Panc1 (cell line): ENCODE results near the gene PNMA1. TPM values are rescaled to one million over a fixed set of nuclear protein-coding genes. Genes with fewer than 3 reads are reported as not detected.

ENCODE experiments used
- ATAC-seq: fragments of 200-7000 bp; cut with Tn5 transposase; 2 replicates; pipeline ENCODE4 v1.9.1; 2020; ENCODE audit warnings: mild to moderate bottlenecking, moderate library complexity
- BruUV-seq: library from RNA; stranded (reverse); fragments of 400-500 nt; replicated peaks from 2 replicates; lab custom pipeline; 2021; lab: Mats Ljungman, UMichigan
- CTCF ChIA-PET: fragments of 300-600 bp; sonication (Branson Sonifier 250); formaldehyde crosslinking; loops from one replicate; lab custom pipeline; 2022; ENCODE audit warnings: antibody characterized with exemption; lab: Charles Lee
- POLR2A ChIA-PET: fragments of 300-600 bp; sonication (Branson Sonifier 250); formaldehyde crosslinking; loops from one replicate; lab custom pipeline; 2022; ENCODE audit warnings: antibody characterized with exemption; lab: Charles Lee
- DNase-seq: peaks from one replicate; pipeline ENCODE4 v3.0.0-alpha.2; 2010; ENCODE audit warnings: low read depth, low spot score
- H3K27ac ChIP-seq: 2 replicates; pipeline ENCODE4 v1.5.1; 2011; ENCODE audit warnings: mild to moderate bottlenecking, low read length, inconsistent platforms
- H3K27me3 ChIP-seq: fragments of 200-500 bp; sonication (Bioruptor generic); 2 replicates; pipeline ENCODE4 v1.6.0; 2014; ENCODE audit warnings: low read length, inconsistent platforms; ENCODE audit not compliant: control insufficient read depth, insufficient read depth
- H3K36me3 ChIP-seq: fragments of 200-500 bp; sonication (Bioruptor generic); 2 replicates; pipeline ENCODE4 v1.5.1; 2014; ENCODE audit warnings: inconsistent platforms, mild to moderate bottlenecking, low read length, moderate library complexity; ENCODE audit not compliant: control insufficient read depth, insufficient read depth
- H3K4me1 ChIP-seq: 2 replicates; pipeline ENCODE4 v1.5.1; 2011; ENCODE audit warnings: inconsistent platforms, mild to moderate bottlenecking, low read length, moderate library complexity; ENCODE audit not compliant: control insufficient read depth, insufficient read depth
- H3K4me3 ChIP-seq, 2 experiments: 2 replicates each; pipeline ENCODE4 v1.5.1; 2011 to 2012; ENCODE audit warnings: low read depth in 2 of 2, low read length in 2 of 2, mild to moderate bottlenecking in 2 of 2, inconsistent platforms in 1 of 2, moderate library complexity in 1 of 2
- H3K9me3 ChIP-seq: fragments of 200-500 bp; sonication (Bioruptor generic); 2 replicates; pipeline ENCODE4 v1.5.1; 2014; ENCODE audit warnings: low read depth, mild to moderate bottlenecking, inconsistent platforms, low read length, moderate library complexity; ENCODE audit not compliant: control insufficient read depth, insufficient read depth
- POLR2AphosphoS5 ChIP-seq: IDR thresholded peaks from 2 replicates; pipeline ENCODE4 v1.6.1; 2012; ENCODE audit warnings: mild to moderate bottlenecking, low read depth, low read length, moderate library complexity
- SIN3A ChIP-seq: IDR thresholded peaks from 2 replicates; pipeline ENCODE4 v1.6.1; 2012; ENCODE audit warnings: low read depth, mild to moderate bottlenecking, low read length, moderate library complexity, borderline replicate concordance; ENCODE audit not compliant: insufficient read depth
- TCF7L2 ChIP-seq: IDR thresholded peaks from 2 replicates; pipeline ENCODE4 v1.6.1; 2011; ENCODE audit warnings: mild to moderate bottlenecking, low read depth, low read length, inconsistent platforms
- in situ Hi-C: cut with HindIII; loops from 2 replicates; pipeline ENCODE4 v1.10.0; 2016; ENCODE audit warnings: low sequenced_read_pairs, low pct_unique_long_range_greater_than_20kb
- intact Hi-C: fragments of 100-400 bp; cut with micrococcal nuclease; formaldehyde crosslinking; loops from one replicate; pipeline ENCODE4 v1.10.0; 2022; ENCODE audit not compliant: unreplicated experiment
- total RNA-seq: library from RNA; stranded (reverse); gene quantifications from one replicate; pipeline ENCODE4 v1.2.1, GENCODE V29; 2021; ENCODE audit not compliant: unreplicated experiment
- TF ChIP-seq, protein P1 (sequence below), 2 experiments: IDR thresholded peaks; 2 replicates each; pipeline ENCODE4 v1.6.1; 2011 to 2012; ENCODE audit warnings: low read depth in 2 of 2, control low read depth in 1 of 2, low read length in 1 of 2, mild to moderate bottlenecking in 1 of 2, moderate library complexity in 1 of 2; ENCODE audit not compliant: insufficient read depth in 1 of 2
- TF ChIP-seq, protein P2 (sequence below): fragments of 450-650 bp; IDR thresholded peaks from 2 replicates; pipeline ENCODE4 v1.5.1; 2017; ENCODE audit warnings: mild to moderate bottlenecking

PNMA1 gene
- total RNA-seq, 1 experiment from 2014 or later = 49.7 TPM

DNA sequence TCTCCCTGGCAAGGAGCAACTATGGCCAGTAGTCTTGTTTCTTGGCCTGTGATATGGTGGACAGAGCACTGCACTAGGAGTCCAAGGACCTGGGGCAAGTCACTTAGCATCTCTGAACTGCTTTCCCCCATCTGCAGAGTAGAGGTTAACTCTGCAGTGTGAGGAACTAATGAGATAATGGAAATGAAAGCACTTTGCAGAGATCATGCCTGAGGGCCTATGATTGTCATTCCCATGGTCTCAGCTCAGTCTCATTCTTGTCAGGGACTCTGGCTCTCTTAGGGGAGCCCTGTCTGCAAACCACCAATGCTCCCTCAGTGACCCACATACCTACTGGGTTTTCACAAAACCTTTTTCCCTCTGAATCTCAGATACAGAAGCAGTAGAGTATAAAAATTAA lies 6.5 kb upstream of the PNMA1 start:
- H3K4me1 ChIP-seq = peaks cover 28% of the 10 kb centered on the region
- in situ Hi-C loops = no loop called here
- no peaks in the 10 kb centered on the region for H3K27me3 ChIP-seq
- no peak for TF ChIP-seq POLR2AphosphoS5
- TF ChIP-seq, protein P1, sequence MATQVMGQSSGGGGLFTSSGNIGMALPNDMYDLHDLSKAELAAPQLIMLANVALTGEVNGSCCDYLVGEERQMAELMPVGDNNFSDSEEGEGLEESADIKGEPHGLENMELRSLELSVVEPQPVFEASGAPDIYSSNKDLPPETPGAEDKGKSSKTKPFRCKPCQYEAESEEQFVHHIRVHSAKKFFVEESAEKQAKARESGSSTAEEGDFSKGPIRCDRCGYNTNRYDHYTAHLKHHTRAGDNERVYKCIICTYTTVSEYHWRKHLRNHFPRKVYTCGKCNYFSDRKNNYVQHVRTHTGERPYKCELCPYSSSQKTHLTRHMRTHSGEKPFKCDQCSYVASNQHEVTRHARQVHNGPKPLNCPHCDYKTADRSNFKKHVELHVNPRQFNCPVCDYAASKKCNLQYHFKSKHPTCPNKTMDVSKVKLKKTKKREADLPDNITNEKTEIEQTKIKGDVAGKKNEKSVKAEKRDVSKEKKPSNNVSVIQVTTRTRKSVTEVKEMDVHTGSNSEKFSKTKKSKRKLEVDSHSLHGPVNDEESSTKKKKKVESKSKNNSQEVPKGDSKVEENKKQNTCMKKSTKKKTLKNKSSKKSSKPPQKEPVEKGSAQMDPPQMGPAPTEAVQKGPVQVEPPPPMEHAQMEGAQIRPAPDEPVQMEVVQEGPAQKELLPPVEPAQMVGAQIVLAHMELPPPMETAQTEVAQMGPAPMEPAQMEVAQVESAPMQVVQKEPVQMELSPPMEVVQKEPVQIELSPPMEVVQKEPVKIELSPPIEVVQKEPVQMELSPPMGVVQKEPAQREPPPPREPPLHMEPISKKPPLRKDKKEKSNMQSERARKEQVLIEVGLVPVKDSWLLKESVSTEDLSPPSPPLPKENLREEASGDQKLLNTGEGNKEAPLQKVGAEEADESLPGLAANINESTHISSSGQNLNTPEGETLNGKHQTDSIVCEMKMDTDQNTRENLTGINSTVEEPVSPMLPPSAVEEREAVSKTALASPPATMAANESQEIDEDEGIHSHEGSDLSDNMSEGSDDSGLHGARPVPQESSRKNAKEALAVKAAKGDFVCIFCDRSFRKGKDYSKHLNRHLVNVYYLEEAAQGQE (IDR thresholded peaks at IDR 0.05; ENCODE audit: insufficient read depth in 1 of 2, low read depth in 2 of 2, low read length in 1 of 2) = no peak
- TF ChIP-seq, protein P2, sequence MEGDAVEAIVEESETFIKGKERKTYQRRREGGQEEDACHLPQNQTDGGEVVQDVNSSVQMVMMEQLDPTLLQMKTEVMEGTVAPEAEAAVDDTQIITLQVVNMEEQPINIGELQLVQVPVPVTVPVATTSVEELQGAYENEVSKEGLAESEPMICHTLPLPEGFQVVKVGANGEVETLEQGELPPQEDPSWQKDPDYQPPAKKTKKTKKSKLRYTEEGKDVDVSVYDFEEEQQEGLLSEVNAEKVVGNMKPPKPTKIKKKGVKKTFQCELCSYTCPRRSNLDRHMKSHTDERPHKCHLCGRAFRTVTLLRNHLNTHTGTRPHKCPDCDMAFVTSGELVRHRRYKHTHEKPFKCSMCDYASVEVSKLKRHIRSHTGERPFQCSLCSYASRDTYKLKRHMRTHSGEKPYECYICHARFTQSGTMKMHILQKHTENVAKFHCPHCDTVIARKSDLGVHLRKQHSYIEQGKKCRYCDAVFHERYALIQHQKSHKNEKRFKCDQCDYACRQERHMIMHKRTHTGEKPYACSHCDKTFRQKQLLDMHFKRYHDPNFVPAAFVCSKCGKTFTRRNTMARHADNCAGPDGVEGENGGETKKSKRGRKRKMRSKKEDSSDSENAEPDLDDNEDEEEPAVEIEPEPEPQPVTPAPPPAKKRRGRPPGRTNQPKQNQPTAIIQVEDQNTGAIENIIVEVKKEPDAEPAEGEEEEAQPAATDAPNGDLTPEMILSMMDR = no peak
- ATAC-seq (no peak), DNase-seq (no peak)
- CTCF ChIA-PET = interaction anchor here (0.8 kb wide), 1 partner anchor 8 kb away, joined by 3 read pairs; no protein-coding TSS in a partner anchor
- no peak overlapping the region for H3K27ac ChIP-seq
- H3K9me3 ChIP-seq = no peaks in the 10 kb centered on the region
- intact Hi-C loops = no loop called here
- no peak overlapping the region for H3K4me3 ChIP-seq
- POLR2A ChIA-PET = no interaction called here
- no TSS peak for BruUV-seq
- H3K36me3 ChIP-seq = peaks cover 18% of the 10 kb centered on the region

DNA sequence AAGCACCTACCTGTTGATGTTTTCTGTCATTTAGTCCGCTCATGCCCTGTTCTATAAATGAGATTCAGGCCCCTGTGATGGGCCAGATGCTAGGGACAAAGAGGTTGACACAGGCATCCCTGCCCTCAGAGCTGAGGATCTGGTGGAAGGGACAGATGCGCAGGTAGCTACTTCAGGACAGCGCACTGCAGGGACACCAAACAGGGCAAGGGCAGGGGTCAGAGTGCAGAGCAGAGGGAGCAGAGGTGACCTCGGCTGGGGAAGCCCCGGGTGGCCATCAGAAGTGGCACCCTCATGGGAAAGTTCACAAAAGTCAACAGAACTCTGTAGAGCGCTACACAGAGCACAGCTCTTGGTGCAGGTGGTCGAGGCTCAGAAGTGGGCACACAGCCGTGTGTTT lies 5.6 kb upstream of the PNMA1 start:
- Histone ChIP-seq H3K4me3 (no peak overlapping the region), H3K4me1 (peaks cover 28% of the 10 kb centered on the region), H3K36me3 (peaks cover 18% of the 10 kb centered on the region), H3K27me3 (no peaks in the 10 kb centered on the region), H3K9me3 (no peaks in the 10 kb centered on the region), H3K27ac (no peak overlapping the region)
- ATAC-seq = no peak
- DNase-seq = no peak
- ChIA-PET POLR2A (interaction anchor here (0.6 kb wide), 1 partner anchor 23 kb away, joined by 3 read pairs; no protein-coding TSS in a partner anchor), CTCF (interaction anchor here (0.8 kb wide), 1 partner anchor 9 kb away, joined by 3 read pairs; no protein-coding TSS in a partner anchor)
- intact Hi-C loops (no loop called here), in situ Hi-C loops (no loop called here)
- TF ChIP-seq POLR2AphosphoS5 (no peak), SIN3A (no peak), TCF7L2 (no peak)
- TF ChIP-seq, protein P1 (IDR thresholded peaks at IDR 0.05; ENCODE audit: insufficient read depth in 1 of 2, low read depth in 2 of 2, low read length in 1 of 2) = no peak
- TF ChIP-seq, protein P2 = no peak
- BruUV-seq = no TSS peak
